GM06990 (cell line): ENCODE data around the gene RNU5B-1.

Experiments
- DNase-seq: peaks from one replicate; pipeline ENCODE4 v3.0.0-alpha.2; 2011; ENCODE audit not compliant: insufficient read length; ENCODE audit errors: extremely low read depth
- H3K27me3 ChIP-seq: replicated peaks from 2 replicates; pipeline ENCODE4 v1.6.0; 2011; ENCODE audit warnings: low read length; ENCODE audit not compliant: control insufficient read depth, insufficient read depth
- H3K36me3 ChIP-seq: 2 replicates; pipeline ENCODE4 v1.5.1; 2011; ENCODE audit warnings: low read length; ENCODE audit not compliant: control insufficient read depth, insufficient read depth
- H3K4me3 ChIP-seq: replicated peaks from 2 replicates; pipeline ENCODE4 v1.5.1; 2011; ENCODE audit warnings: low read depth, mild to moderate bottlenecking, control low read depth, low read length
- TF ChIP-seq, protein P1 (sequence below): IDR thresholded peaks from 2 replicates; pipeline ENCODE4 v1.5.1; 2011; ENCODE audit warnings: low read length, control low read depth, mild to moderate bottlenecking, inconsistent platforms; ENCODE audit not compliant: insufficient read depth, poor library complexity, severe bottlenecking

Gene RNU5B-1

DNA sequence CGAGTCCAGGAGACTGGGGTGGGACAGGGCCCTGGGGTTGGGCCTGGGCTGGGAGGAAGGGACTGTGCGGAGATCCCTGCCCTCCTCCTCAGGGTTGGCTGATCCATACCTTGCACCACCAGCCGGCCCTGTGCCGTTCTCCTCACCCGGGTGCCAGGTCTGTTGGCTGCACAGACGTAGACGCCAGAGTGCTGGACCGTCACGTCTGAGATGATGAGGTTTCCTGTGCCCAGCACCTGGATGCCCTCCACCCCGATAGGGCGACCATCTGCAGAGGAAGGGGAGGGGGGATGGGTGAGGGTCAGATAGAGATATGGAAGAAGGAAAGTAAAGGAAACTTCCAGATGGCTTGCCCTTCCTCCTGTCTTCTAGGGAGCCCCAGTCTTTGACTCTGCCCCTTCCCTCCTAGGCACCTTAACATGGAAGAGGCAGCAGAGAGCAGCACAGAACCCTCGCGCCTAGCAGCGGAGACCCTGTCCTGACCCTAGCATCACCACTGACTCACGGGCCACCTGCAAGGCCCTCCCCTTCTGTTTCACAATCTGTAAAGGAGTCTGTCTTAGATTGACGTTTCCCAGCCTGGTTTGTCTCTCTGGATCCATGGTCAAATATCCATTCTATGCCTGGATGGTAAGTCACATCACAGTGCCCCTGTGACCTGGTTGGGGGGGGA, 28.8 kb downstream of the RNU5B-1 start:
- H3K36me3 ChIP-seq: no peaks in the 10 kb centered on the region
- TF ChIP-seq, protein P1, sequence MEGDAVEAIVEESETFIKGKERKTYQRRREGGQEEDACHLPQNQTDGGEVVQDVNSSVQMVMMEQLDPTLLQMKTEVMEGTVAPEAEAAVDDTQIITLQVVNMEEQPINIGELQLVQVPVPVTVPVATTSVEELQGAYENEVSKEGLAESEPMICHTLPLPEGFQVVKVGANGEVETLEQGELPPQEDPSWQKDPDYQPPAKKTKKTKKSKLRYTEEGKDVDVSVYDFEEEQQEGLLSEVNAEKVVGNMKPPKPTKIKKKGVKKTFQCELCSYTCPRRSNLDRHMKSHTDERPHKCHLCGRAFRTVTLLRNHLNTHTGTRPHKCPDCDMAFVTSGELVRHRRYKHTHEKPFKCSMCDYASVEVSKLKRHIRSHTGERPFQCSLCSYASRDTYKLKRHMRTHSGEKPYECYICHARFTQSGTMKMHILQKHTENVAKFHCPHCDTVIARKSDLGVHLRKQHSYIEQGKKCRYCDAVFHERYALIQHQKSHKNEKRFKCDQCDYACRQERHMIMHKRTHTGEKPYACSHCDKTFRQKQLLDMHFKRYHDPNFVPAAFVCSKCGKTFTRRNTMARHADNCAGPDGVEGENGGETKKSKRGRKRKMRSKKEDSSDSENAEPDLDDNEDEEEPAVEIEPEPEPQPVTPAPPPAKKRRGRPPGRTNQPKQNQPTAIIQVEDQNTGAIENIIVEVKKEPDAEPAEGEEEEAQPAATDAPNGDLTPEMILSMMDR: no peak
- H3K27me3 ChIP-seq: no peaks in the 10 kb centered on the region; the same call in 1 of the 2 replicates
- H3K4me3 ChIP-seq: no peak overlapping the region
- DNase-seq: no peak

DNA sequence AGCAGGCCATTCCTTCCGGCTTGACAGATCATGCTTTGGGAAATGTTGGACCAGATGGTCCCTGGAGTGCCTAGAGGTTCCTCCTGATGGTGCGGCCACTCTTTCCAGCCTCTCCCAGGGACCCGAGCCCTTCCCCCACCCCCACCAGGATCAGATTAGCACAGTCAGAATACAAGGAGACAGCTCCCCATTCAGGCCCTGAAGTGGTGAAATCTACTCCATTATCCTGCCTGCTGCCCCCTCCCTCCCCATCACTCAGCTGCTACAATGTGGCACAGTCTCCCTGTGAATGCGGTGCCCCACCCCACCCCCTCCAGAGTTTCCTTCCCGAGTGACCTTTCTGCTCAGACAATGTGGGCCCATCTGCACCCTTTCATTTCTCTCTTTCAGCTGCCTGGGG, 29.4 kb downstream of the RNU5B-1 start:
- TF ChIP-seq, protein P1: no peak
- DNase-seq: no peak
- Histone ChIP-seq H3K36me3 (no peaks in the 10 kb centered on the region), H3K4me3 (no peak overlapping the region), H3K27me3 (no peaks in the 10 kb centered on the region; the same call in 1 of the 2 replicates)

DNA sequence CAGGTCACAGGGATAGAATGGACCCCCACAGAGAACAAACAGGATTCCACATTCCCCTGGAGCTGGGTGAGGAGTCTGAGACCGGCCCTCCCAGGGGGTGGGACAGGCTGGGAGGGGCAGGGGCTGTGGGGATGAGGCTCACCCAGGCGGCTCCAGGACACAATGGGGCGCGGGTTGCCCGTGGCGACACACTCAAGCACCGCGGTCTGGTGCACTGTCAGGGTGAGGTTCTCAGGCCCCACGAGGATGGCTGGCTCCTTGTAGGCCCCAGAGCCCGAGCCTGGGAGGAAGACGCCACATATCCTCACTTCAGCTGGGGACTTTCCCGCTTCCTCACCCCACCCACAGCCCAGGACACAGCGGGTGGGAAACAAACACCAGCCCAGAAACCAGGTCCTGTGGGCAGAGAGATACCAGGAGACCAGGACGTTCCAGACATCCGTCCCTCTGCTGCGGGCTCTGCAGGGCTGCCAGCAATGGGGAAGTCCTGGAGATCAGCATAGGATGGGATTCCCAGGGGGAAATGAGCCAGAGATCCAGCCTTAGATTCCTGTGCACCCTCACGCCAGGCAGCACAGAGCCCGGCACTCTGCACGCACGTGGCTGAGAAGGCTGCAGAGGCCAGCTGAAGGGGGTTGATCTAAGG, 30.2 kb downstream of the RNU5B-1 start:
- no peak overlapping the region for H3K4me3 ChIP-seq
- DNase-seq: no peak
- H3K36me3 ChIP-seq: no peaks in the 10 kb centered on the region
- TF ChIP-seq, protein P1: no peak
- H3K27me3 ChIP-seq: no peaks in the 10 kb centered on the region; the same call in 1 of the 2 replicates

DNA sequence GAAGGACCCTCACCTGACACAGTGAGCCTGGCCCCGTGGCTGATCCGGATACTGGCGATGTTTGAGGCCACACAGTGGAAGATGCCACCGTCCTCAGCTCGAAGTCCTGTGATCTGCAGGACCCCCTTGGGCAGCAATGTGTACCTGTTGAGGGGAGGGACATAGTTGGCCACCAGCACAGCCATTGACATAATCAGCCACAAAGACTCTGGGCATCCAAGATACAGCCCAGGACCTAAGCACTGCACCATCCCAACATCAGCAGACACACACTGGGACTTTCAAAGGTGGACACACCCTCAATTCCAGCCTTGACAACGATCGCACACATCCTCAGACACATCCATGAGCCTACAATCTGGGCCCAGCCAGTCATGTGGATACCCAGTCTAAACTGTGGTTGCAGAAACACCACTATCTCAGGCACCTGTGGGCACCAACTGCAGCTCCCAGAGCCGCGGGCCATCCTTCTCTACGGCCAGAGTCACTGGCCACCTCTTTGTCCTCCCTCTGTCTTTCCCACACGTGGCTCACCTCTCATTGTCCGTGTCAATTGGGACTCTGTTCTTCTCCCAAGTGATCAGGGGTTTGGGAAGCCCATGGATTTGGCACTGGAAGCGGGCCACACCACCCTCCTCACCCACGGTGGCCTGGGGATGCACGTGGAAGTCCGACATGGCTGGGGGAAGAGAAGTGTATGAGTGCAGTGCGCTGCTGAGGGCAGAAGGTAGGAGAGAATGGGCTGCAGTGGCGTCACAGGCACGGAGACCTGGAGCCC, 31.0 kb downstream of the RNU5B-1 start:
- DNase-seq: no peak
- TF ChIP-seq, protein P1: no peak
- Histone ChIP-seq H3K36me3 (no peaks in the 10 kb centered on the region), H3K4me3 (no peak overlapping the region), H3K27me3 (no peaks in the 10 kb centered on the region; the same call in 1 of the 2 replicates)

DNA sequence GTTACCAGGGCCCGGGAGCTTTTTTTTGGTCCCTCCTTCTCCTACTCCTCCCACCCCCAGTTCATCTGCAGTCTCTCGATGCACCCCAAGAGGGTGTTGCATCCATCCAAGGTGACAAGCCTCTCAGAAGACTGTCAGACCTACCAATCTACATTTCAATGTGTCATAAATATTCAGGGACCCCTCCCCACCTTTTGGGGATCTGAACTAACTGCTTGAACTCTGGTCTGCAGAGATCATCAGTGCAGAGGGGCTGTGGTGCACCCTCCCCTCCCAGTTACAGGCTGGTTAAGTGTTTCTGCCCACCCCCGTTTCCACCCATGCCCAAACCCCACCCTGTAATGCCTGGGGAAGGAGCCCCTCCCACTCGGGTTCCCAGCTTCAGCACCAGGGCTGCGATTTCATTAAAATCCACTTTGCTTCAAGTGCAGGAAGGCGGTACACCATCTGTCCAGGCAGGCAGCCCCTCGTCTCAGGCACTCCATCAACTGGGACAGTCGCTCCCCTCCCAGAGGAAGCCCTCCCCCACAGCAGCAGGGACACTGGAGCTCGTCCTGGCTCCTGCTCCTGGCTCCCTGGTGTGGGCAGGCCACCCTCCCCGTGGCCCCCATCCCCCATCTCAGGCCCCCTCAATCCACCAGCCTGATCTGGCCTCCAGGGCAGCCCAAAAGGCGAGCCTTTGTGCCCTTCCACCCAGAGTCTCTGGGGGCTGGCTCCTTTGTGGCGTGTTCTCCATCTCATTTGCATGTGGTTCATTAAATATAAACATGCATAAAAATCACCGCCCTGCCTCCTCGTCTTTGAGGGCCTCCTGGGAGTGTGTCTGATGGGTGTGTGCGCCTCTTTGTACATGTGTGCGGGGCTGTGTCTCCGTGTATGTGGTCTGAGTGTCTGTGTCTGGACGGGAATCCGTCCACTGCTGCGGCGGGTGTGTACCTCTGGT, 32.3 kb downstream of the RNU5B-1 start:
- no peaks in the 10 kb centered on the region; the same call in 1 of the 2 replicates for H3K27me3 ChIP-seq
- no peak for DNase-seq
- no peaks in the 10 kb centered on the region for H3K36me3 ChIP-seq
- no peak overlapping the region for H3K4me3 ChIP-seq
- TF ChIP-seq, protein P1: peak; percentile 22
